Astrocyte (in vitro differentiated cells and primary cell): ENCODE measurements around the gene FGF12.

ENCODE experiments used
- EZH2 ChIP-seq: IDR thresholded peaks from 2 replicates; pipeline ENCODE4 v1.6.1; 2012; ENCODE audit warnings: mild to moderate bottlenecking, low read length, inconsistent platforms; ENCODE audit not compliant: insufficient read depth
- TF ChIP-seq, protein P1 (sequence below): IDR thresholded peaks from 2 replicates; pipeline ENCODE4 v1.5.1; 2011; ENCODE audit warnings: low read depth, mild to moderate bottlenecking, inconsistent platforms, low read length, moderate library complexity; ENCODE audit not compliant: insufficient read depth

- TF ChIP-seq, protein P1, sequence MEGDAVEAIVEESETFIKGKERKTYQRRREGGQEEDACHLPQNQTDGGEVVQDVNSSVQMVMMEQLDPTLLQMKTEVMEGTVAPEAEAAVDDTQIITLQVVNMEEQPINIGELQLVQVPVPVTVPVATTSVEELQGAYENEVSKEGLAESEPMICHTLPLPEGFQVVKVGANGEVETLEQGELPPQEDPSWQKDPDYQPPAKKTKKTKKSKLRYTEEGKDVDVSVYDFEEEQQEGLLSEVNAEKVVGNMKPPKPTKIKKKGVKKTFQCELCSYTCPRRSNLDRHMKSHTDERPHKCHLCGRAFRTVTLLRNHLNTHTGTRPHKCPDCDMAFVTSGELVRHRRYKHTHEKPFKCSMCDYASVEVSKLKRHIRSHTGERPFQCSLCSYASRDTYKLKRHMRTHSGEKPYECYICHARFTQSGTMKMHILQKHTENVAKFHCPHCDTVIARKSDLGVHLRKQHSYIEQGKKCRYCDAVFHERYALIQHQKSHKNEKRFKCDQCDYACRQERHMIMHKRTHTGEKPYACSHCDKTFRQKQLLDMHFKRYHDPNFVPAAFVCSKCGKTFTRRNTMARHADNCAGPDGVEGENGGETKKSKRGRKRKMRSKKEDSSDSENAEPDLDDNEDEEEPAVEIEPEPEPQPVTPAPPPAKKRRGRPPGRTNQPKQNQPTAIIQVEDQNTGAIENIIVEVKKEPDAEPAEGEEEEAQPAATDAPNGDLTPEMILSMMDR, result no peak
- TF ChIP-seq EZH2, result no peak
Measured at GRCh38 chr3:192482809-192483208, 244.5 kb downstream of the FGF12 start.
